Heart left ventricle (tissue), 16 donors: Measurements from ENCODE around the gene PDCD2. TPM values are rescaled to one million over a fixed set of nuclear protein-coding genes. Genes with fewer than 3 reads are reported as not detected.

ENCODE experiments used
- ATAC-seq, 4 donors: fragments of 200-7000 bp; cut with Tn5 transposase; one replicate each; pipeline ENCODE4 v1.9.1; 2020 to 2022; ENCODE audit warnings: moderate library complexity in 4 of 4, mild to moderate bottlenecking in 3 of 4, moderate number of reproducible peaks in 1 of 4
- DNase-seq, 5 donors: peaks; one replicate each; pipeline ENCODE4 v3.0.0-alpha.2; 2020
- H3K27ac ChIP-seq, 12 donors: fragments of 200-600 bp; sonication (generic) in 4 of 12; one replicate each; pipeline versions ENCODE4 v1.5.0 to v1.8.0; 2016 to 2022; ENCODE audit warnings: mild to moderate bottlenecking in 2 of 12
- H3K27me3 ChIP-seq, 9 donors: fragments of 200-600 bp; sonication (generic) in 2 of 9; one replicate each; pipeline versions ENCODE4 v1.5.1 to v1.8.0; 2016 to 2022; ENCODE audit warnings: mild to moderate bottlenecking in 3 of 9
- H3K36me3 ChIP-seq, 9 donors: fragments of 200-600 bp; sonication (generic) in 2 of 9; one replicate each; pipeline versions ENCODE4 v1.5.0 to v1.8.0; 2018 to 2022; ENCODE audit warnings: mild to moderate bottlenecking in 2 of 9
- H3K4me1 ChIP-seq, 12 donors: fragments of 200-600 bp; sonication (generic) in 4 of 12; one replicate each; pipeline versions ENCODE4 v1.5.0 to v1.8.0; 2016 to 2022; ENCODE audit warnings: mild to moderate bottlenecking in 3 of 12
- H3K4me3 ChIP-seq, 12 donors: fragments of 200-600 bp; sonication (generic) in 4 of 12; one replicate each; pipeline versions ENCODE4 v1.5.0 to v1.8.0; 2017 to 2022; ENCODE audit warnings: mild to moderate bottlenecking in 9 of 12, moderate library complexity in 4 of 12
- H3K9me3 ChIP-seq, 12 donors: fragments of 200-600 bp; sonication (generic) in 4 of 12; one replicate each; pipeline versions ENCODE4 v1.5.0 to v1.8.0; 2016 to 2022; ENCODE audit warnings: mild to moderate bottlenecking in 1 of 12
- CTCF ChIP-seq, 12 donors: fragments of 200-600 bp; sonication (generic) in 4 of 12; IDR thresholded peaks; one replicate each; pipeline versions ENCODE4 v1.5.0 to v1.8.0; 2018 to 2022; ENCODE audit warnings: antibody characterized with exemption in 12 of 12, mild to moderate bottlenecking in 5 of 12
- POLR2A ChIP-seq, 2 donors: fragments of 450-650 bp; IDR thresholded peaks; one replicate each; pipeline ENCODE4 v1.6.1; 2017; ENCODE audit warnings: antibody characterized with exemption in 2 of 2, mild to moderate bottlenecking in 2 of 2, moderate library complexity in 2 of 2
- WGBS, 4 donors: extraction: QIAGEN DNeasy Blood & Tissue Kit in 2 of 4; methylation state at CpG; one replicate each; pipeline versions ENCODE4 v1.1.5 to v1.1.7; 2013 to 2018; 5-methylcytosine and 5-hydroxymethylcytosine counted together
- intact Hi-C, 10 donors: fragments of 100-400 bp; cut with DNase I; formaldehyde crosslinking; loops; one replicate each; pipeline versions ENCODE4 v1.11.1 to v1.14.2; 2022
- polyA plus RNA-seq, 2 donors: library from polyadenylated mRNA; stranded (reverse); fragments of 200-250 nt; gene quantifications; one replicate each; pipeline ENCODE4 v1.2.3, GENCODE V29; 2013
- total RNA-seq, 9 donors: library from RNA; depleted of rRNA in 2 of 9; stranded (reverse); fragments of >200 nt in 2 of 9; fragmentation: NEBNext Ultra II Directional in 3 of 9; extraction: Animal tissue kit (Norgen Biotek cat#: 25700) in 3 of 9; gene quantifications; one replicate each; pipeline versions ENCODE4 v1.1.0 to v1.2.4, GENCODE V29; 2016 to 2023
- donor health status: ischemic (EF 13 %, LVEDD 7.1; RV severe dilation, severe dysfunction).
- donor health status: healthy with polysubstance abuse.
- donor health status: DM: no; HTN: yes; CAD: no.
- donor health status: DM: no; HTN: no; CAD: no.
- donor health status: ischemic (EF 25% LVEDD 6.9; RV normal size, moderate dysfunction).
- donor health status: ischemic (EF 25% LVEDD 5.7; RV mildly dilated, moderate dysfunction).
- donor health status: healthy.
- donor health status: DM: yes; HTN: yes; CAD: no.
- donor health status: ischemic (EF 35%, LVEDD 5.7; RV mildly dilated, moderate dysfunction).
- donor health status: nonischemic (EF 11% LVEDD 7.7; RV severe dilation, severe dysfunction).
- donor health status: DM: yes; HTN: yes; CAD: no.
- donor health status: PGD.
- donor health status: ischemic (EF 29% LVEDD 5.4; RV normal size, mild dysfunction).
- donor health status: nonischemic (EF 23%, LVEDD 6.1; RV moderate dilation, normal function).

The PDCD2 gene
- total and polyA plus RNA-seq, 11 donors: 25.3 to 55.5 (median 37.4) TPM

GRCh38 chr6:170545405-170545804 lies 39.0 kb downstream of the PDCD2 start:
- intact Hi-C loops: no loop called here
- H3K4me1 ChIP-seq: peaks cover 3 to 76% (median 33%) of the 10 kb centered on the region in 12 donors
- H3K4me3 ChIP-seq: no peak overlapping the region
- 6 to 21% (median 15%) methylated on average over 2 of the region's 2 CpGs for WGBS, 4 donors
- peaks cover 0 to 100% (median 94%) of the 10 kb centered on the region in 9 donors for H3K36me3 ChIP-seq
- H3K27me3 ChIP-seq: no peaks in the 10 kb centered on the region
- DNase-seq: no peak
- no peaks in the 10 kb centered on the region for H3K9me3 ChIP-seq
- TF ChIP-seq CTCF (IDR thresholded peaks at IDR 0.05): no peak
- no peak for TF ChIP-seq POLR2A (IDR thresholded peaks at IDR 0.05)
- H3K27ac ChIP-seq: peak overlapping the region in 1 of 12 donors; percentile 33
- ATAC-seq: peak; percentile 53 to 90 (median 82)

GRCh38 chr6:170542031-170542719 lies 42.3 kb downstream of the PDCD2 start:
- intact Hi-C loops: no loop called here
- no peak for ATAC-seq
- no peak for TF ChIP-seq POLR2A (IDR thresholded peaks at IDR 0.05)
- TF ChIP-seq CTCF (IDR thresholded peaks at IDR 0.05): no peak
- no peak overlapping the region for H3K4me3 ChIP-seq
- no peak overlapping the region for H3K27ac ChIP-seq
- no peak for DNase-seq
- H3K27me3 ChIP-seq: no peaks in the 10 kb centered on the region
- 86 to 92% (median 89%) methylated on average over 10 of the region's 10 CpGs for WGBS, 4 donors
- H3K9me3 ChIP-seq: no peaks in the 10 kb centered on the region
- peaks cover 0 to 100% (median 98%) of the 10 kb centered on the region in 9 donors for H3K36me3 ChIP-seq
- peaks cover 0 to 44% (median 14%) of the 10 kb centered on the region in 12 donors for H3K4me1 ChIP-seq

GRCh38 chr6:170537329-170537728 lies 47.1 kb downstream of the PDCD2 start:
- Histone ChIP-seq H3K27me3 (no peaks in the 10 kb centered on the region), H3K9me3 (no peaks in the 10 kb centered on the region), H3K36me3 (peaks cover 0 to 100% (median 97%) of the 10 kb centered on the region in 9 donors), H3K27ac (no peak overlapping the region), H3K4me3 (no peak overlapping the region), H3K4me1 (peaks cover 0 to 14% (median 6%) of the 10 kb centered on the region in 12 donors)
- ATAC-seq: peak in 2 of 4 donors; percentile 35
- WGBS, 4 donors: 73 to 84% (median 77%) methylated on average over 4 of the region's 4 CpGs
- TF ChIP-seq CTCF (IDR thresholded peaks at IDR 0.05) (no peak), POLR2A (IDR thresholded peaks at IDR 0.05) (no peak)
- intact Hi-C loops: loop anchor here in 4 of 10 donors (10.0 kb wide), 3 partner anchors 233 to 1643 kb away; partner anchors contain the start of gene FAM120B (in 1 of the 4)
- no peak for DNase-seq

GRCh38 chr6:170536671-170537070 lies 47.8 kb downstream of the PDCD2 start:
- Histone ChIP-seq H3K27ac (no peak overlapping the region), H3K27me3 (no peaks in the 10 kb centered on the region), H3K4me1 (peaks cover 0 to 11% (median 2%) of the 10 kb centered on the region in 12 donors), H3K4me3 (no peak overlapping the region), H3K9me3 (no peaks in the 10 kb centered on the region), H3K36me3 (peaks cover 0 to 100% (median 96%) of the 10 kb centered on the region in 9 donors)
- intact Hi-C loops: loop anchor here in 4 of 10 donors (10.0 kb wide), 3 partner anchors 232 to 1642 kb away; partner anchors contain the start of gene FAM120B (in 1 of the 4)
- WGBS, 4 donors: 89 to 94% (median 91%) methylated on average over 5 of the region's 5 CpGs
- DNase-seq (no peak), ATAC-seq (no peak)
- TF ChIP-seq POLR2A (IDR thresholded peaks at IDR 0.05): no peak
- TF ChIP-seq CTCF (IDR thresholded peaks at IDR 0.05): no peak
